GM12878 (cell line): ENCODE measurements around the gene SPINDOC. TPM values are rescaled to one million over a fixed set of nuclear protein-coding genes. Genes with fewer than 3 reads are reported as not detected.

ENCODE experiments used
- ATAC-seq: fragments of 200-7000 bp; cut with Tn5 transposase; 3 replicates; pipeline ENCODE4 v1.9.1; 2020; ENCODE audit warnings: mild to moderate bottlenecking, moderate library complexity
- BruUV-seq: library from RNA; stranded (reverse); fragments of 400-500 nt; replicated peaks from 2 replicates; lab custom pipeline; 2021; lab: Mats Ljungman, UMichigan
- CTCF ChIA-PET: fragments of 300-600 bp; sonication (Branson Sonifier 250); formaldehyde crosslinking; extraction: SDS; loops from one replicate; lab custom pipeline; 2021; ENCODE audit warnings: inconsistent platforms; lab: Yijun Ruan, JAX
- POLR2A ChIA-PET: fragments of 350-600 bp; formaldehyde crosslinking; extraction: SDS; loops from one replicate; lab custom pipeline; 2021; ENCODE audit warnings: inconsistent platforms; lab: Charles Lee
- RAD21 ChIA-PET: fragments of 300-600 bp; sonication (Branson Sonifier 250); formaldehyde crosslinking; loops from one replicate; lab custom pipeline; 2023; ENCODE audit warnings: antibody characterized with exemption; ENCODE audit not compliant: unreplicated experiment; lab: Charles Lee
- SMC1A ChIA-PET: fragments of 300-600 bp; sonication (Branson Sonifier 250); formaldehyde crosslinking; loops from one replicate; lab custom pipeline; 2023; ENCODE audit not compliant: unreplicated experiment, uncharacterized antibody; lab: Charles Lee
- DNase-seq: peaks from one replicate; pipeline ENCODE4 v3.0.0-alpha.2; 2011; ENCODE audit warnings: low read depth, low spot score
- FAIRE-seq: peaks from 3 replicates; lab custom pipeline; 2011; peaks lifted over from hg19 to GRCh38; lab: Jason Lieb, UNC
- H2AFZ ChIP-seq: 2 replicates; pipeline ENCODE4 v1.6.0; 2011; ENCODE audit warnings: low read depth, low read length, control low read depth; ENCODE audit not compliant: control insufficient read depth
- H3K27ac ChIP-seq: 2 replicates; pipeline ENCODE4 v1.5.1; 2011; ENCODE audit warnings: control low read depth; ENCODE audit not compliant: control insufficient read depth, insufficient read depth
- H3K27me3 ChIP-seq, 2 experiments: replicated peaks in 1 of 2; 2 replicates each; pipeline versions ENCODE4 v1.6.0 to v1.6.1; 2011; ENCODE audit warnings: low read length in 1 of 2; ENCODE audit not compliant: control insufficient read depth in 2 of 2, insufficient read depth in 2 of 2
- H3K36me3 ChIP-seq, 2 experiments: 2 replicates each; pipeline ENCODE4 v1.5.1; 2011; ENCODE audit warnings: low read length in 1 of 2; ENCODE audit not compliant: control insufficient read depth in 2 of 2, insufficient read depth in 2 of 2
- H3K4me1 ChIP-seq: 2 replicates; pipeline ENCODE4 v1.6.1; 2011; ENCODE audit warnings: mild to moderate bottlenecking, low read length, moderate library complexity, mixed read lengths; ENCODE audit not compliant: control insufficient read depth, insufficient read depth
- H3K4me2 ChIP-seq: 2 replicates; pipeline ENCODE4 v1.6.0; 2011; ENCODE audit warnings: control low read depth; ENCODE audit not compliant: control insufficient read depth, insufficient read depth
- H3K4me3 ChIP-seq: fragments of 200-600 bp; sonication (generic); 2 replicates; pipeline ENCODE4 v1.5.1; 2016
- H3K79me2 ChIP-seq: 2 replicates; pipeline ENCODE4 v1.6.0; 2011; ENCODE audit warnings: low read length; ENCODE audit not compliant: control insufficient read depth, insufficient read depth
- H3K9ac ChIP-seq: 2 replicates; pipeline ENCODE4 v1.8.0; 2011; ENCODE audit warnings: low read length, control low read depth, mixed read lengths; ENCODE audit not compliant: control insufficient read depth, insufficient read depth
- H3K9me3 ChIP-seq: replicated peaks from 3 replicates; pipeline ENCODE4 v1.5.1; 2011; ENCODE audit warnings: mild to moderate bottlenecking, low read length; ENCODE audit not compliant: control insufficient read depth, insufficient read depth
- H4K20me1 ChIP-seq: 2 replicates; pipeline ENCODE4 v1.6.0; 2011; ENCODE audit not compliant: control insufficient read depth, insufficient read depth
- HDAC2 ChIP-seq: fragments of 200-600 bp; sonication (generic); IDR thresholded peaks from 2 replicates; pipeline ENCODE4 v1.6.1; 2017
- KDM1A ChIP-seq: fragments of 200-600 bp; sonication (generic); IDR thresholded peaks from 2 replicates; pipeline ENCODE4 v1.6.1; 2016; ENCODE audit warnings: borderline replicate concordance
- SMARCA5 ChIP-seq: fragments of 450-650 bp; IDR thresholded peaks from 2 replicates; pipeline ENCODE4 v1.6.1; 2017; ENCODE audit warnings: mild to moderate bottlenecking
- TCF3 ChIP-seq: IDR thresholded peaks from 2 replicates; pipeline ENCODE4 v1.6.1; 2012; ENCODE audit warnings: low read depth, mild to moderate bottlenecking, low read length, borderline replicate concordance; ENCODE audit not compliant: insufficient read depth
- WGBS: methylation state at CpG from one replicate; pipeline ENCODE4 v1.1.6; 2016; ENCODE audit warnings: low lambda C conversion rate; ENCODE audit not compliant: insufficient replicate concordance, insufficient coverage; ENCODE audit errors: missing lambda C conversion rate; 5-methylcytosine and 5-hydroxymethylcytosine counted together
- in situ Hi-C: fragments of 300-500 bp; cut with MboI; formaldehyde crosslinking; loops from 9 replicates; pipeline ENCODE4 v1.14.3; 2018; ENCODE audit warnings: mixed read lengths
- intact Hi-C: fragments of 100-400 bp; cut with micrococcal nuclease; formaldehyde crosslinking; loops from one replicate; pipeline ENCODE4 v1.14.2; 2022; ENCODE audit not compliant: unreplicated experiment
- polyA plus RNA-seq, 11 experiments: library from polyadenylated mRNA; depleted of rRNA in 4 of 11; unstranded in 6 of 11; stranded (reverse) in 5 of 11; fragments of >200 nt; fragmentation: Nextera tagmentation in 4 of 11; fragmentation: Illumina TruSeq in 1 of 11; extraction: Ambion mirVana in 4 of 11; extraction: Trizol in 1 of 11; gene quantifications; 1 replicate in 1 of 11; 2 replicates in 10 of 11; pipeline versions ENCODE4 v1.2.1 to v1.2.3, GENCODE V29; 2011 to 2016; ENCODE audit warnings: inconsistent platforms in 2 of 11, missing spikeins in 2 of 11, low read depth in 1 of 11
- total RNA-seq, 4 experiments: library from RNA; depleted of rRNA in 3 of 4; stranded (reverse); fragments of >200 nt in 3 of 4; fragmentation: Illumina TruSeq in 1 of 4; extraction: Trizol in 1 of 4; gene quantifications; 2 replicates each; pipeline versions ENCODE4 v1.2.1 to v1.2.3, GENCODE V29; 2013 to 2021
- TF ChIP-seq, protein P1 (sequence below): fragments of 450-650 bp; IDR thresholded peaks from 2 replicates; pipeline ENCODE4 v1.6.1; 2017; ENCODE audit warnings: mild to moderate bottlenecking, moderate library complexity
- TF ChIP-seq, protein P2 (sequence below), 3 experiments: IDR thresholded peaks in 2 of 3; conservative IDR thresholded peaks in 1 of 3; 2 replicates each; pipeline ENCODE4 v1.5.1; 2011; ENCODE audit warnings: low read depth in 3 of 3, low read length in 3 of 3, mild to moderate bottlenecking in 3 of 3, control low read depth in 2 of 3, moderate library complexity in 2 of 3, inconsistent platforms in 1 of 3, mixed read lengths in 1 of 3; ENCODE audit not compliant: control insufficient read depth in 2 of 3, insufficient read depth in 1 of 3; ENCODE audit errors: extremely low read depth in 1 of 3
- TF ChIP-seq, protein P3 (sequence below): IDR thresholded peaks from 2 replicates; pipeline ENCODE4 v1.6.1; 2012; ENCODE audit warnings: low read depth, low read length, improper control_type of control experiment
- TF ChIP-seq, protein P4 (sequence below): IDR thresholded peaks from 2 replicates; pipeline ENCODE4 v1.6.1; 2011; ENCODE audit warnings: borderline replicate concordance, low read depth, mild to moderate bottlenecking, moderate library complexity, low read length; ENCODE audit not compliant: insufficient read depth, poor library complexity, severe bottlenecking

The SPINDOC gene
- total and polyA plus RNA-seq, 10 of the 15 experiments (the other 5 are each of a cell fraction or from before 2014, with no cell fraction given): 0.88 to 38.2 (median 16.9) TPM

DNA sequence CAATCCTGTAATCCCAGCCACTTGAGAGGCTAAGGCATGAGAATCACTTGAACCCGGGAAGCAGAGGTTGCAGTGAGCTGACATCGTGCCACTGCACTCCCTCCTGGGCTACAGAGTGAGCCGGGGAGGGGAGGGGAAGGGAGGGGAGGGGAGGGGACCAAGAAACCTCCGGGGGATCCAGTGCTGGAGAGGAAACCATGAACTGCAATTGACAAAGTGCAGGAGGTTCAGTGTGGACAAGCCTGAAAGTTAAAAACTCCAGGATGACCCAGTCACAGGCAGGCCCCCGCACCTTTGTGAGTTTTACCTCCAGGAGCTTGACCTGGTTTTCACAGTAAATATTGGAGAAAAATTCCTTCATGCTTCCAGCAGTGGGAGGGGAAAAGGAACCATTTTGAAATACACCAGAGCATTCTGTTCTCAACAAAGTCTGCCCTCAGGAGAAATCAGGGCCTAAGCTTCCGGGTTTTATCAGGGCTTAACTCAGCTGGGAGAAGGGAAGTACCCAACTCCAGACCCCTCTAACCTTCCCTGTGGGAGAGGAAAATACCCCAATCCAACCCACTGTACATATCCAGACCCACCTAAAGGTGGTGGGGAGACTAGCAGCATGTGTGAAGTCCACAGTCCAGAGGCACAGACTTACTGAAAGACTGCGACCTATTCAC is 29.2 kb upstream of the SPINDOC start:
- in situ Hi-C loops: no loop called here
- CTCF ChIA-PET: interaction anchor here (0.9 to 1.6 kb wide), 2 partner anchors 21 to 24 kb away, joined by 3 to 4 read pairs; no protein-coding TSS in a partner anchor
- Histone ChIP-seq H4K20me1 (no peaks in the 10 kb centered on the region), H3K9me3 (no peaks in the 10 kb centered on the region), H3K79me2 (no peaks in the 10 kb centered on the region), H3K36me3 (no peaks in the 10 kb centered on the region), H3K27me3 (no peaks in the 10 kb centered on the region), H2AFZ (no peak overlapping the region), H3K27ac (no peak overlapping the region), H3K4me2 (no peak overlapping the region)
- BruUV-seq: no TSS peak
- DNase-seq (no peak), FAIRE-seq (no peak)
- 63% methylated on average over 4 of the region's 7 CpGs for WGBS
- POLR2A ChIA-PET: no interaction called here
- TF ChIP-seq, protein P1, sequence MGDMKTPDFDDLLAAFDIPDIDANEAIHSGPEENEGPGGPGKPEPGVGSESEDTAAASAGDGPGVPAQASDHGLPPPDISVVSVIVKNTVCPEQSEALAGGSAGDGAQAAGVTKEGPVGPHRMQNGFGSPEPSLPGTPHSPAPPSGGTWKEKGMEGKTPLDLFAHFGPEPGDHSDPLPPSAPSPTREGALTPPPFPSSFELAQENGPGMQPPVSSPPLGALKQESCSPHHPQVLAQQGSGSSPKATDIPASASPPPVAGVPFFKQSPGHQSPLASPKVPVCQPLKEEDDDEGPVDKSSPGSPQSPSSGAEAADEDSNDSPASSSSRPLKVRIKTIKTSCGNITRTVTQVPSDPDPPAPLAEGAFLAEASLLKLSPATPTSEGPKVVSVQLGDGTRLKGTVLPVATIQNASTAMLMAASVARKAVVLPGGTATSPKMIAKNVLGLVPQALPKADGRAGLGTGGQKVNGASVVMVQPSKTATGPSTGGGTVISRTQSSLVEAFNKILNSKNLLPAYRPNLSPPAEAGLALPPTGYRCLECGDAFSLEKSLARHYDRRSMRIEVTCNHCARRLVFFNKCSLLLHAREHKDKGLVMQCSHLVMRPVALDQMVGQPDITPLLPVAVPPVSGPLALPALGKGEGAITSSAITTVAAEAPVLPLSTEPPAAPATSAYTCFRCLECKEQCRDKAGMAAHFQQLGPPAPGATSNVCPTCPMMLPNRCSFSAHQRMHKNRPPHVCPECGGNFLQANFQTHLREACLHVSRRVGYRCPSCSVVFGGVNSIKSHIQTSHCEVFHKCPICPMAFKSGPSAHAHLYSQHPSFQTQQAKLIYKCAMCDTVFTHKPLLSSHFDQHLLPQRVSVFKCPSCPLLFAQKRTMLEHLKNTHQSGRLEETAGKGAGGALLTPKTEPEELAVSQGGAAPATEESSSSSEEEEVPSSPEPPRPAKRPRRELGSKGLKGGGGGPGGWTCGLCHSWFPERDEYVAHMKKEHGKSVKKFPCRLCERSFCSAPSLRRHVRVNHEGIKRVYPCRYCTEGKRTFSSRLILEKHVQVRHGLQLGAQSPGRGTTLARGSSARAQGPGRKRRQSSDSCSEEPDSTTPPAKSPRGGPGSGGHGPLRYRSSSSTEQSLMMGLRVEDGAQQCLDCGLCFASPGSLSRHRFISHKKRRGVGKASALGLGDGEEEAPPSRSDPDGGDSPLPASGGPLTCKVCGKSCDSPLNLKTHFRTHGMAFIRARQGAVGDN: no peak
- TF ChIP-seq HDAC2 (no peak), SMARCA5 (no peak), KDM1A (no peak), TCF3 (no peak)
- TF ChIP-seq, protein P2, sequence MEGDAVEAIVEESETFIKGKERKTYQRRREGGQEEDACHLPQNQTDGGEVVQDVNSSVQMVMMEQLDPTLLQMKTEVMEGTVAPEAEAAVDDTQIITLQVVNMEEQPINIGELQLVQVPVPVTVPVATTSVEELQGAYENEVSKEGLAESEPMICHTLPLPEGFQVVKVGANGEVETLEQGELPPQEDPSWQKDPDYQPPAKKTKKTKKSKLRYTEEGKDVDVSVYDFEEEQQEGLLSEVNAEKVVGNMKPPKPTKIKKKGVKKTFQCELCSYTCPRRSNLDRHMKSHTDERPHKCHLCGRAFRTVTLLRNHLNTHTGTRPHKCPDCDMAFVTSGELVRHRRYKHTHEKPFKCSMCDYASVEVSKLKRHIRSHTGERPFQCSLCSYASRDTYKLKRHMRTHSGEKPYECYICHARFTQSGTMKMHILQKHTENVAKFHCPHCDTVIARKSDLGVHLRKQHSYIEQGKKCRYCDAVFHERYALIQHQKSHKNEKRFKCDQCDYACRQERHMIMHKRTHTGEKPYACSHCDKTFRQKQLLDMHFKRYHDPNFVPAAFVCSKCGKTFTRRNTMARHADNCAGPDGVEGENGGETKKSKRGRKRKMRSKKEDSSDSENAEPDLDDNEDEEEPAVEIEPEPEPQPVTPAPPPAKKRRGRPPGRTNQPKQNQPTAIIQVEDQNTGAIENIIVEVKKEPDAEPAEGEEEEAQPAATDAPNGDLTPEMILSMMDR (IDR thresholded peaks at IDR 0.05 in 2 of 3, conservative IDR thresholded peaks at IDR 0.05 in 1 of 3; ENCODE audit: control insufficient read depth in 2 of 3, extremely low read depth in 1 of 3, insufficient read depth in 1 of 3, low read depth in 3 of 3, low read length in 3 of 3): no peak
- TF ChIP-seq, protein P3, sequence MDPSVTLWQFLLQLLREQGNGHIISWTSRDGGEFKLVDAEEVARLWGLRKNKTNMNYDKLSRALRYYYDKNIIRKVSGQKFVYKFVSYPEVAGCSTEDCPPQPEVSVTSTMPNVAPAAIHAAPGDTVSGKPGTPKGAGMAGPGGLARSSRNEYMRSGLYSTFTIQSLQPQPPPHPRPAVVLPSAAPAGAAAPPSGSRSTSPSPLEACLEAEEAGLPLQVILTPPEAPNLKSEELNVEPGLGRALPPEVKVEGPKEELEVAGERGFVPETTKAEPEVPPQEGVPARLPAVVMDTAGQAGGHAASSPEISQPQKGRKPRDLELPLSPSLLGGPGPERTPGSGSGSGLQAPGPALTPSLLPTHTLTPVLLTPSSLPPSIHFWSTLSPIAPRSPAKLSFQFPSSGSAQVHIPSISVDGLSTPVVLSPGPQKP: no peak
- TF ChIP-seq, protein P4, sequence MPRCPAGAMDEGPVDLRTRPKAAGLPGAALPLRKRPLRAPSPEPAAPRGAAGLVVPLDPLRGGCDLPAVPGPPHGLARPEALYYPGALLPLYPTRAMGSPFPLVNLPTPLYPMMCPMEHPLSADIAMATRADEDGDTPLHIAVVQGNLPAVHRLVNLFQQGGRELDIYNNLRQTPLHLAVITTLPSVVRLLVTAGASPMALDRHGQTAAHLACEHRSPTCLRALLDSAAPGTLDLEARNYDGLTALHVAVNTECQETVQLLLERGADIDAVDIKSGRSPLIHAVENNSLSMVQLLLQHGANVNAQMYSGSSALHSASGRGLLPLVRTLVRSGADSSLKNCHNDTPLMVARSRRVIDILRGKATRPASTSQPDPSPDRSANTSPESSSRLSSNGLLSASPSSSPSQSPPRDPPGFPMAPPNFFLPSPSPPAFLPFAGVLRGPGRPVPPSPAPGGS: no peak
- TF ChIP-seq, all 136 proteins: peak for 0
- no peak overlapping the region for H3K9ac ChIP-seq
- ChIA-PET SMC1A (no interaction called here), RAD21 (no interaction called here)
- intact Hi-C loops: no loop called here
- H3K4me3 ChIP-seq: no peak overlapping the region
- H3K4me1 ChIP-seq: no peaks in the 10 kb centered on the region
- no peak for ATAC-seq
